RWPE1 (cell line): ENCODE data around the gene ARNT2.

ENCODE experiments used
- CTCF ChIA-PET: fragments of 350-600 bp; sonication (Branson Sonifier 250); formaldehyde crosslinking; extraction: SDS; loops from one replicate; lab custom pipeline; 2021; lab: Yijun Ruan, JAX
- POLR2A ChIA-PET: fragments of 400-600 bp; formaldehyde crosslinking; extraction: SDS; loops from one replicate; lab custom pipeline; 2020; ENCODE audit warnings: antibody characterized with exemption; ENCODE audit not compliant: low non-redundant PET; lab: Yijun Ruan, JAX
- DNase-seq: peaks from one replicate; pipeline ENCODE4 v3.0.0; 2012; ENCODE audit warnings: low spot score
- H3K27ac ChIP-seq: fragments of 450-650 bp; 2 replicates; pipeline ENCODE4 v1.5.1; 2017
- CTCF ChIP-seq: fragments of 450-650 bp; conservative IDR thresholded peaks from 2 replicates; pipeline ENCODE4 v1.5.1; 2017; ENCODE audit warnings: low read depth, mild to moderate bottlenecking

Gene ARNT2

DNA sequence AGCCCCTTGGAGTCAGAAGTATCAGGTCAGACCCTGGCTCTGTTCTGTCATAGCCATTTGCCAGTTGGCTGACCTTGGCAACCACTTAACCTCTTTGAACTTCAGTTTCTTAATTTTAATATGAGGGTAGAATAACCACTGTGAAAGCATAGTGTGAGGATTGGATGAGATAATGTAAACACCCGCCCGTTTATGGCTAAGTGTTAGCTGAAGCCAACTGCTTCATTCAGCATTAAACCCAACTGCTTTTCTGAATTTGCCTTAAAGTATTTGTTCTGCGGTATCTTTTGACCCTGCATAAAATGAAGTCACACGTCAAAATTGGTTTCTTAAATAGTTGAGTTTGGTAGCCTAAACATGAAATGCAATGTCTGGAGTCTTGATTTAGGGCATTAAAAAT is 169.4 kb downstream of the ARNT2 start:
- DNase-seq, result no peak
- no peak overlapping the region for H3K27ac ChIP-seq
- ChIA-PET CTCF (interaction anchor here (0.8 kb wide), 1 partner anchor 122 kb away, joined by 4 read pairs; no protein-coding TSS in a partner anchor), POLR2A (no interaction called here)
- TF ChIP-seq CTCF, result no peak

DNA sequence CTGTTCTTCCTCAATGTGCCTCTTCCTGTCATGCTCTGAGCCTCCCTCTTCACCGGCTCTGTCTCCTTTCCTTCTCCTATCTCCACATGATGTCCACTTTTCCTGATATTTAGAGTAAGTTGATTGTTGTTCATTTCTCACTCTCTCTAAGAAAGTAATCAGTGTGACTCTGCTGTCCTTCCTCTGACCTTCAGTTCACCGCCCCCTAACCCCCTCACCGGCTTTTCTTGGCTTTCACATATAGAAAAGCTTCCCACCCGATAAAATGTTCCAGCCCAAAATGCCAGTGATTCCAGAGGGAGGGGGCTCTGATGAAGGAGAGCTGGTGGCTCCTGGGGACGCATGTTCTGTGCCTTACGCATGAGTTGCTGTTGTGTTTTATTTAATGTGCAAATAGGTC is 170.4 kb downstream of the ARNT2 start:
- no peak for DNase-seq
- no peak for TF ChIP-seq CTCF
- ChIA-PET POLR2A (no interaction called here), CTCF (no interaction called here)
- no peak overlapping the region for H3K27ac ChIP-seq

GRCh38 chr15:80576519-80577090 is 172.4 kb downstream of the ARNT2 start:
- H3K27ac ChIP-seq, result no peak overlapping the region
- TF ChIP-seq CTCF, result no peak
- no peak for DNase-seq
- CTCF ChIA-PET, result interaction anchor here (2.1 kb wide), 1 partner anchor 9 kb away, joined by 9 read pairs; no protein-coding TSS in a partner anchor
- POLR2A ChIA-PET, result no interaction called here

DNA sequence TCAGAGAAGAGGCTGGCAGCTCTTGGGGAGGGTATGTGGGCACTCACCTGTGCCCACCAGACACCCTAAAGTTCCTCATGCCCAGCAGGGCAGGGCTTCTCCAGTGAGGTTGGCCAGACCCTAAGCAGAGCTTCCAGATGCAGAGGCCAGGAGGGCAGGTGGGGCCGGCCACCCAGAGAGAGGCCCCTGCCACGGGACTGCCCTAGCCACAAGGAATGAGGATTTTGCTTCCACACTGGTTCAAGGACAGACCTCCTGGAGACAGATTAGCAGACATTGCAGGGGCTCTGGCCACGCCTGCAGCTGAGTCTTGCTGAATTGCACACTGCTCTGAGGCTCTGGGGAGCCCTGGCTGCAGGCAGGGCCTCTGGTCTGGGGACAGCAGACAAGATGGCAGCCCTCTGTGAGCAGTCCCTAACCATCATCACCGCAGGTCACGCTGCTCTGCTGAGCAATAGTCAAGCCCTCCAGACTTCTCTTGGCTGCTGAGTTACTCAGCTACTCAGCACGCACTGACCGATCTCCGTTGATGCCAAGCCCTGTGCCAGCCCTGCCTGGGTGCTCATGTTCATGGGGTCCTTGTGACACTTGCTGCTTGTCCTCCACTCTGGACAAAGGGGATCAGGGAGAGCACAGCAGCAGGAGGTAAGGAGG is 173.5 kb downstream of the ARNT2 start:
- H3K27ac ChIP-seq, result 0 out of 2 replicates have a peak overlapping the region, but pooled peaks have one; percentile 99
- CTCF ChIA-PET, result interaction anchor here (0.6 to 2.1 kb wide), 2 partner anchors 10 to 83 kb away, joined by 3 to 9 read pairs; no protein-coding TSS in a partner anchor
- POLR2A ChIA-PET, result no interaction called here
- TF ChIP-seq CTCF, result no peak
- no peak for DNase-seq

DNA sequence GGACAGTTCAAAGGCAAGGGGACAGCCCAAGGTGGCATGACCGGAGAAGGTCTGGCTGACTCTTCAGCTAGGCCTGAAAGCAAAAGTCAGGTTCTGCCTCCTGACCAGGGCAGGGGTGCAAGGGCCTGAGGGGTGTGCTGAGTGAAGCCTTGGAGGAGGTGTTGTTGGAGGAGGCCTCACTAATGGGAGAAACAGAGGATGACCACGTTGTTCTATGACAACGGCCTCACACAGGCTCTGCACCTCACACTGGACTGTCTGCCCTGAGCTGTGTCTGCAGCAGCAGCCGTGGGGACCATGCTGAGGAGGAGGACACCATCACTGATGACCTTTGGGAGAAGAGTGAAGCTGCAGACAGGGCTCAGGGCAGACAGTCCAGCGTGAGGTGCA is 174.0 kb downstream of the ARNT2 start:
- no peak for DNase-seq
- ChIA-PET CTCF (interaction anchor here (2.1 kb wide), 1 partner anchor 11 kb away, joined by 9 read pairs; no protein-coding TSS in a partner anchor), POLR2A (no interaction called here)
- H3K27ac ChIP-seq, result peak overlapping the region; percentile 99; the same call in 1 of the 2 replicates
- no peak for TF ChIP-seq CTCF

DNA sequence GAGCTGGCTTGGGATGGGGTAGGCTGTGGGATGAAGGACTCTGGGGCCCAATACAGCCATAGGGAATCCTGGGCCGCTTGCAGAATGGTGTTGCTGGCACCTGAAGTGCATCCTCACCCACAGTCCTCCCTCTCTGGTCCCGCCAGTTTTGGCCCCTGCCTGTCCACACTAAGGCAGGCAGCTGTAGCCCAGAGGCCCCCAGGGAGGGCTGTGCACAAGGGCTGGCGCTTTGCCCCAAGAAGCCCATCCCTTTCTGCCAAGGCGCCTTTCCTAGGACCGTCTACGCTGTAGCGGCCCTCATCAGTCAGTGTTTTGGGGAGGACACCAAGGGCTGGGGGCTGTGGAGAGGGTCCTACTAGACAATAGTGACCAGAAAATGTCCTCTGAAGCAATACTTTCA is 174.7 kb downstream of the ARNT2 start:
- ChIA-PET CTCF (interaction anchor here (1.1 to 3.0 kb wide), 3 partner anchors 11 to 391 kb away, joined by 3 to 16 read pairs (median 5); no protein-coding TSS in a partner anchor), POLR2A (no interaction called here)
- H3K27ac ChIP-seq, result peak overlapping the region; percentile 99

More for the DNA sequence above, 174.7 kb downstream of the ARNT2 start:
- DNase-seq, result no peak
- TF ChIP-seq CTCF, result no peak
